Measurements from ENCODE around the gene GNAT3.

The GNAT3 gene

DNA sequence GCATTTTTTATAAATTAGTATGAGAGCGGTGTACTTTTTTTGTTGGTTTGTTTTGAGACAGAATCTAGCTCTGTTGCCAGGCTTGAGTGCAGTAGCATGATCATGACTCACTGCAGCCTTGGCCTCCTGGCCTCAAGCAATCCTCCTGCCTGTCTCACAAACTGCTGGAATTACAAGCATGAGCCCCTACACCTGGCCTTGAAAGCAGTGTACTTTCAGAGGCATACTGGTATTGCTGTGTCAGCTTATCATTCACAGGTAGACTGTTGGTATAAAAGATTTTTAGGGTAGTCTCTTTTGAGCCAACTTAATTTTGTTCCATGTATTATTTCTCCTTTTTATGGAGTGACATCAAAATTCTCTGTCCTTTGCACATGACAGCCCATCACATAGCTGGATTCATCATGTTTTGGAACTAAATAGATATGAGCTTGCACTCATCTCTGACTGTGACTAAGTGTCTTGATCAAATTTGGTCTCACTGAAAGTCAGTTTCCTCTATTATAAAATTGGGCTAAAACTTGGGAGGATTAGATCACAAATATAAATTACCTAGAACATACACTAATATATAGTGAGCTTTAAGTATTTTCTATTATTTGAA, 12.4 kb downstream of the GNAT3 start:
- peak; percentile 70 for DNase-seq (ENCODE audit: low spot score)

DNA sequence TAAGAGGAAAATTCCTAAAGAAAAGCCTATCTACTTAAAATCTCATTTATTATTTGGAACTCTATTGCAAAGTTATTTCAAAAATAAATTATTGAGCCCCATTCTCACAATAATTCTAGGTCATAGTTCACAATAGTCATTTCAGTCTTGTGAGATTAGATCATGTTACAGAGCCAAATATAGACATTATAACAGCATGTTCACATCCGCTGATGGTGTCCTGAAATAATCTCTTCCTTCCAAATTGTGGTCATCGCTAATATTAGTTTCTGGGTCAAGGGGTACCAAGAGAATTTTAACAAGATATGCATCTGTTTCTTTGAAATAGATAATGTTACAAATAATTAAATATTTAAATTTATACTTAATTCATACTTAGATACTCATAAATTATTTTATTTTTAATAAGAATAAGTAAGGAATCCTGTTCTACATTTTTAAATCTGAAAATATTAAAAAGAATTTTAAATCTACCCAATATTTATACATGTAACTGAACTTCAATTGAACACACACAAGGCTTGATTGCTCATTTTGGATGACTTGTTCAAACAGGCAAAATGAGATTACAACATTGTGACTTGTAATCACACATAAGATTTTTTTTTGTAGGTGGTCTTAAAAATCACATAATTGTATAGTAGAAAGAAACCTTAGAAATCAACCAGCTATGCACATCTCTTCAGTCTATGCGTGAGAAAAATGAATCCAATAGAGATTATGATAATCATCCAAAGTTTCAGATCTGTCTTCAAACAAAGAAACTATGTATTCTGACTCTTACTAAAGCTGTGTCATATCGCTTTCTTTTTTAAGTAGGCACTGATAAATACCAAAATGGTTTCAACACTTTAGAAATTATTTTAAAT, 13.1 kb downstream of the GNAT3 start:
- no peak for DNase-seq (ENCODE audit: low spot score)

DNA sequence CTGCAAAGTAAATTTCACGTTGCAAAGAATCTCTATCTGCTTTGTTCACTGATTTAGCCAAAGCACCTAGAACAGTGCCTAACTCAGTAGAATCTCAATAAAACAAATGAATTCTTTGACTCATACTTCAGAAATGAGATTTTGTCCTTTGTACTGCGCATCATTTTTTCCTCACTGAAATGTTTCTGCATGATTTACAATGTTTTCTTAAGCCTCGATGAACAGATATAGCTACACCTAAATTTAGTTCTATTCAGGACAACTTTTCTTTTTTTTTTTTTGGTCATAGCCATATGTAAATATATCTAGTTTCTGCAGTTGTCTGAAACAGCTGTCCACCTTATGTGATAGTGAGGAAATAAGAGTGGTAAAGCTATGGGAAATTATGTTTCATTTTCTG, 15.3 kb downstream of the GNAT3 start:
- no peak for DNase-seq (ENCODE audit: low spot score)

DNA sequence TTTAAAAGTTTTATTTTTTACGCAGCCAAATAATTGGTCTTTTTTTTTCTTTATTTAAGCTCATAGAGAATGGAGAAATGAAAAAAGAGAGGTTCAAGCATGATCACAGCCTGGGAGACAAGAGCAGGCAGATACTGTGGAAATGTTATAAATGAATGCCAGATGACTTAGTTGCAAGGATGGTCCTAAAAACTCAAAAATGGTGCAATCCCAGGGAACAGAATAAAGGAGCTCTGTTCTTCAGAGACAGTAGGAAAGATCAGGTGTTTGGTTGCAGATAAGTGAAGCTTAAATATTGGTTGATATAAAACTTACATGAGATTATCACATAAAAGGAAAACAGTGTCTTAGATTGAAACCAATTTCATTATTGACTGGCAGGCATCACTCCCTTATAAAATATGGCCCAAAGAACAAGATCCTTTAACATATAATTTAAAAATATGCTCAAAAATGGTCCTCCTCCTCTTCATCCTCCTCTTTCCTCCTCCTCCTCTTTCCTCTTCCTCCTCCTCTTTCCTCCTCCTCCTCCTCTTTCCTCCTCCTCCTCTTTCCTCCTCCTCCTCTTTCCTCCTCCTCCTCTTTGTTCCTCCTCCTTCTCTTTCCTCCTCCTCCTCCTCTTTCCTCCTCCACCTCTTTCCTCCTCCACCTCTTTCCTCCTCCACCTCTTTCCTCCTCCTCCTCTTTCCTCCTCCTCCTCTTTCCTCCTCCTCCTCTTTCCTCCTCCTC, 18.6 kb downstream of the GNAT3 start:
- no peak for DNase-seq (ENCODE audit: low spot score)

DNA sequence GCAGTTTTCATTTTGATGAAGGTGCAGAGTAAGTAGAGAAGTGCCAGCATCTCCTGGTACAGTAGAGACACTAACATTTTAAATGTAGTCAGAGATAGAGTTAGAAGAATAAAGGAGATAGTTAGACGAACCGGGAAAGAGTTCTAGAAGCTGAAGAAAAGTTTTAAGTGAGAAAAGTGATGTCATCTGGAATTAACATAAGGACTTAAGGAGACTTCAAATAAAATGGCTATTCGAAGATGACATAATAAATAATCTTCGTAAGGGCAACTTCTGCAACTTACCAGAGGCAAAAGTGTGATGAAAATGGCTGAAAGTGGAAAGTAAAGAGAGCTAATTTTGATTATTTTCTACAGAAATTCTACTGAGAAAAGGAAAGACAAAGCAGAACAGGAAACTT, 20.4 kb downstream of the GNAT3 start:
- no peak for DNase-seq (ENCODE audit: low spot score)

DNA sequence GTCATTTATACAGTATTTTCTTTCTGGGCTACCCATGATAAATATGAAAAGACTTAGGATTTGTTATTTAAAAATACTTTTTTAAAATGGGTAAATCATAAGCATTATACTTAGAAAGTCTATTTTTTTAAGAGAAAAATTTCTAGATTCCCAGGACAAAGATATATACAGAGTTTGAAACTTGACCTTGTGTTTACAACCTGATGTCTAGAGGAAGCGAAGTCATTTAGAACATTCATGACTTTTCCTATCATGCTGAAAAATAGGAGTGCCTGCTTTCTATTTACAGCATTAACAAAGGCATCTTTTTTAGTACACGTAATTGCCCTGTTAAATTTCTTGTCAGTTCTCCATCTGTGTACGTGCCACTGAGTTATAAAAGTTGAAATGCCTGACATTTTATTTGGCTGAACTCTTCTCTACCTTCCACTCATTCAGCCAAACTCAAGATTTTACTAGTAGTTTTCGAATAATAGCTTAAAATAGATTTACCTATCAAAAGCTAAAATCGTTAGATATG, 23.0 kb downstream of the GNAT3 start:
- DNase-seq (ENCODE audit: low spot score) = peak; percentile 77

DNA sequence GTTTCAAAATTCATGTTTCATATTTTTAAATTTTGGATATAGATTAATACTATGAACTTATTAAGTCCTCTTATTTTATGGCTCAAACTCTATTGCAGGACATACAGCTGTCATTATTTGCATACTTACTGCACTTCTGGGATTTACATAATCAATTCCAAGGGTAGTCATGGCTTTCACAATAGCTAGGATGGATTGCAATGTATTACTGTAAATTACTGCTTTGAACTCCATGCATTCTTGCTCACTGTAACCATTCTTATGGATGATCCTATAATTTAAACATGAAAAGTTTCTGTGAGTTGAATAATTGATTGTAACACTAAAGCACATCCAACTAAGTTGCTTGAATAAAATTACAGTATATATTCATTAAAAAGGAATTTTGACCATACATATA, 23.5 kb downstream of the GNAT3 start:
- no peak for DNase-seq (ENCODE audit: low spot score)

DNA sequence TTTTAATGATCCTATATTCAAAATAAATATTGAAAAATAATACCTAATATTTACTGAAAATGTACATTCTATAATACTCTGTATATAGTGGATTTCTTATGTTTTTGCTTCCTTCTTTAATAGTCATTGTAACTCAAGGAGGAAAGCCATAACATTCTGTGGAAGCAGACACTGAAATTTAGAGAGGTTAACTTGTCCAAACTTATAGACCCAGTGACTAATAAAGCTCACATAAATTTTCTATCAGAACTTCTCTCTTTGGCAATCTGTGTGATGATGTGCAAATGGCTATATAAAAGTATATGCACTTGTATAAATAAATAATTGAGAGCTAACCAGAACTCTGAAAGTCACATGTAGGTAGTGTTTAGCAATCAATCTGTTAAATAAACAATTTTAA, 26.1 kb downstream of the GNAT3 start:
- DNase-seq (ENCODE audit: low spot score) = no peak

DNA sequence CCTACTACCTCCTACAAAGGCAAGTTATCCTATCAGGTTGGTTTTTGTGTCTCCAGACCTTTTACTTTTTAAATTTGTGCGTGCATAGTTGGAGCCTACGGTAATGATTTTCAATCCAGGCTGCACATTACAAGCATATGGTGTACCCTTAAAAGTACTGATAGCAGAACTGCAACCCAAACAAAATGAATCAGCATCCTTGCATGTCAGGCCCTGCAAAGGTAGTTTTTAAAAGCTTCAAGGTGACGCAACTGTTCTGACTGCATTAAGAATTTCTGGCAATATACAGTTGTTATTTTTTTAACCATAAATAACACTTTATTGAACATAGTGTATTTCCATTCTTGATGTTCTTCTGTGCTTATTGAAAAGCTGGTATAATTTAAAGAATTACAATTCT, 28.9 kb downstream of the GNAT3 start:
- no peak for DNase-seq (ENCODE audit: low spot score)

DNA sequence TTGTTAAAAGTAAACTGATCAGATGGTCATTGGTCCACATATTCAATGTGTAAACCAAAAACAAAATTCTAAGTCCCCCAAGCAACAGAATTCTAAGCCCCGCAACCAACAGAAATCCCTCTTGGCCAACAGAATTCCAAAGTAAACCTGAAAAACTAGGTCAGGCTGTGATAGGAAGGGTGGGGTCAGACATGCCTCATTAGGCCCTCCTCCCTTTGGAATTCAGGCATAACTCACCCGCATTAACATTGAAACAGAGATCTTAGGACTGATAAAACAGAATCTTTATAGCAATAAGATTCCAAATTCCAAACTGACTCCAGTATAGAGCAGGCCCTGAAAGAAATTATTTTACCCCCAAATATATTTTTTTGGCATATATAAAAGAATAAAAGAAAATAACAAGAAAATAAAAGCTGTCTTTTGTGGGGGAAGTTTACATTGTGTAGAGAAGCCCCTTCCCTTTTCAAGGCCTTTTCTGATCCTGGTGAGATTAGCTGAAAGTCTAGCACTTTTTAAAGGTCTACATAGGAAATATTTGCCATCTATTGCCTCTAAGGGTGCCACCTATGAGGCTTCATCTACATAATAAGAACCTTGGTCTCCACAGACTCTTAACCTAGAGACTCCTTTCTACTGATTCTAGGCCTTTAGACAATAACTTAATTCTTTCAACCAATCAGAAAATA, 30.5 kb downstream of the GNAT3 start:
- DNase-seq (ENCODE audit: low spot score) = peak; percentile 82

DNA sequence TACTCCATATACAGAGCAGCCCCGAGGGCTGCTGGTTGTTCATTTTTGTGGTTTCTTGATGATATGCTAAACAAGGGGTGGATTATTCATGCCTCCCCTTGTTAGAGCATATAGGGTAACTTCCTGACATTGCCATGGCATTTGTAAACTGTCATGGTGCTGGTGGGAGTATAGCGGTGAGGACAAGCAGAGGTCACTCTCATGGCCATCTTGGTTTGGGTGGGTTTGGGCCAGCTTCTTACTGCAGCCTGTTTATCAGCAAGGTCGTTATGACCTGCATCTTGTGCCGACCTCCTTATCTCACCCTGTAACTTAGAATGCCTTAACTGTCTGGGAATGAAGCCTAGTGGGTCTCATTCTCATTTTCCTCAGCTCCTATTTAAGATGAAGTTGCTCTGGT, 31.3 kb downstream of the GNAT3 start:
- DNase-seq (ENCODE audit: low spot score) = no peak

DNA sequence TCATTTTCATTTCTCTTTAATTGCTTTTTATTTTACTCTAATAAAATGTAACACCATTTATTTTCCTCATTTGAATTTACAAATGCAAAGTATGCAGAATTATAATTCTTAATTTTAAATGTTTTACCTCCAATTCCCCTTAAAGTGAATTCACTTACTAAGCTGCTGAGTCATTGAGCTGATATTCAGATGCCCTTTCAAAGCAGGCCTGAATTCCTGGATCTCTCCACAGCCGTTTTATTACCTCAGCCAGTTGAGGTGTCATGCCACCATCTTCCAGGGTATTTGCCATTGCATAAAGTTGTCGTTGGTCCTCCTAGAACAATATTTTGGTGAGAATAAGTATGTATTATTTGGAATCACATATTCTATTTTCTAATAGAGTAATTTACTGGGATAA, 33.2 kb downstream of the GNAT3 start:
- peak; percentile 74 for DNase-seq (ENCODE audit: low spot score)

DNA sequence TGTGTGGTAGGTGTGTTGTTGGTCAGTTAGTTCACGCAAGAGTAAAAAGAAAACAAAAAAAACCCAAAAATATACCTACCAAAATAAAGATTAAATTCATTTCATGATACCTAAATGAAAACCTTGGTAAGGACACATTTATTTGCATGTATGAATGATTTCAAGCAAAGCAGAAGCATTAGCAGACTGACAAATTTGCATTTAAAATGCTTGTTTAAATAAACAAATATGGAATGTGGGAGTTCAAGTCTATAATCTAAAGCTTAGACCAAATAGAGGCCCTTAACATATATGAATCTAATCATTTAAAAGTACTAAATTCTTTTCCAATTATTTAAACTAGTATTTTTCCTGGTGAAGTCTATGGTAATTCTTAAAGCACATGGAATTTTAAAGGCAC, 35.8 kb downstream of the GNAT3 start:
- DNase-seq (ENCODE audit: low spot score) = no peak

DNA sequence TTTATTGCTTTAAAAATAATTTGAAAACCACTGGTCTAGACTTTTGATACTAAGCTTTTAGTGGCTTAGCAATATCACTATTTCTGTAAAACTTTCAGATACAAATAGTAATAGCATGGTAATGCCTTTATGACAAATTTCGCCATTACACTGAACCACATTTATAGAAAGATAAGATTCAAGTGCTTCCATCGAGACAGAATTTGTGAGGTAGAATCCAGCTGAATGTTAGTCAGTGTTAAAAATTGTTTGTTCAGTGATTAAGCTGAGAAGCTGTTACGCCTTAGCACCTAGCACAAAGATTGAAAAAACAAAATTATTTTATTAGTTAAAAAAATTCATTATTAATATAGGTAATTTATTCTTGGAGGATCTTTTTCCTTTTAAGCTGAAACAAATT, 36.5 kb downstream of the GNAT3 start:
- no peak for DNase-seq (ENCODE audit: low spot score)

DNA sequence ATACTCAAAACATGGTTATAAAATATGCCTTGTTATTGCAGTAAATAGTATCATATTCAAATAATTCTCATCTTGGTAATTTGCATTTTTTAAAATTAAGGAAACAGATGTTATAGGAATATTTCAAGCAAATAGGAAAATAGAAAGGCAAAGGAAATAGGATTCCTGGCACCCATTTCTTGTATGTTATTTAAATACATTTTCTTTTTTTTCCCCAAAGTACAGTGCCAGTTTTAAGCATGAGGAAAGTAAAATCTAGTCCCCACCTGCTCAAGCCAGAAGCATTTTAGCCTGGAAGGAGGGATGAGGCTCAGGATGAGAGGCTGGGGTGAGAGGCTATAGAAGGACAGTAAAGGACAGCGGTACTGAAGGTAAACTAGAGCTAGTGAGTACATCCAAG, 38.1 kb downstream of the GNAT3 start:
- no peak for DNase-seq (ENCODE audit: low spot score)

DNA sequence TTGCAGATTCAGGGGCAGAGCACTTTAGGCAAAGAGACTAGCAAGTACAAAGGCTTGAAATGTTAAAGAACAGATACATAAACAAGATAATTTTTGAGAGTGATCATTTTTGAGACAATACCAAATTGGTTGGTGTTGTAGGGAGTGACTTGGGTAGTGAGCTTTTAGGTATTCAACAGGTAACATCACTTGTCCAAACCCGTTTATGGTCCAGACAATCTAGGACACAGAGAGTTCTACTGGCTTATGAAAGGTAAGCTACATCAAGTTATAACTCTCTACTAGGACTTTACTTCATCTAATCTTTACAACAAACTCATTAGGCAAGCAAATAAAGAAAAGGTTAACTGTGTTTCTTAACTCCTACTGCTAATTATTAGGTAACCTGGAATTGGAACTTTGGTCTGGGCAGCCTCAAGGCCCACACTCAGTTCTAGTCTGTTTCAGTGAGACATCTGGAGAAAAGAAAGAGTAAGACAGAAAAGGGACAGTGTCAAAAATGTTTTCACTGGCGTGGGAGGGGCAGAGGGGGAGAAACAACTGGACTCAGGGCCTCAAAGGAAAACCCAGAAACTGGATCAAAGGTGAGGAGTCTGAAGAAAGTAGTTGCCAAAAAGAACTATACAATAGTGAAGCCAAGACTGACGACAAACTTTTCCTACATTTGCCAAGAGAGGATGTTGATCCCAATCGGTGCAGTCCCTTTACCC, 39.2 kb downstream of the GNAT3 start:
- DNase-seq (ENCODE audit: low spot score) = no peak

DNA sequence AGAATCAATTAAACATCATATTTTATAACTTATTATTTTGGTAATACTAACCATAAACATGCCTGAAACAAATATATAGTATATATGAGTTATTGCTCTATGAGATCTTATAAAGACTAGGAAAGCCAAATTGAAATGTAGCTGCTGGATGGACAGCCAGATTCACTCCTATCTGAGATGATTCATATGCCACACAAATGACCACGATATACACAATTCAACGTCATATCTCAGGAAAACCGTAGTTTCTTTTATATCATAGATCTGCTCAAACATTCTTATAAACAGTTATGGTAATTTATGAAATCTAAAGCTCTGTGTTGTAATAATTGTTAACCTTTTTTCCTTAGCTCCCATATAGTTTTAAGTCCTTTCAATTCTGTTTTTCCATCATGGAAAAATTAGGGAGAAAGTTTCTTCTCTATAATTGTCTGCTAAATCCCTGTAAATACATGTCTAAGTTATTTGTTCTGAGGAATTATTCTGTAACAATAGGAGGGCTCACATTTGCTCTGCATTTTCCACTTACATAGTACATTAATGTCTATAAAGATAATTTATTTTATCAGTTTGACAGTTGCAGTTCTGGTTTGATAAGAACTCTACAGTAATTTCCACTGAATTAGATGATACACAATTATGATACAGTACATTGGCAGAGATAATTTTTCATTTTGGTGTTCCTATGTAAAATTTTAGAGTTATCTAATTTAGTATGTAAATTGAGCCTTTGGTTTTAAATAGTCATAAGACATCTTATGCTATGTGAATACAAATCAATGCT, 42.7 kb downstream of the GNAT3 start:
- DNase-seq (ENCODE audit: low spot score) = no peak

DNA sequence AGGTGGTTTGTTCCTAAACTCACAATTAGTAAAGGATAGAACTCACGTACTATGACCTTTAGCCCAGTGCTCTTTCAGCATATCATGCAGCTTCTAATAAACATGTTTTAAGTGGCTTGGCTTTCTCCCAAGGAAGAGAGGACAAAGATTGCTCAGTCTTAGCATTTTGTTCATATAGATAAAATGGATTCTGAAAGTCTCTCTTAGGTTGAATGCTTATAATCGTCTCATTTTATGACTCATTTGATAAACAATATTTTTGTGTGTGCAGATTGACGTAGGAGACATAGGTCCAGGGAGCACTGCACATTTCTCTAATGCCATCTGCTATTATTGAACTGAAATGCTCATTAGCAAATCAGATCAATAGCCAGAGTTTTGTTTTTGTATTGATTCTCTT, 44.8 kb downstream of the GNAT3 start:
- DNase-seq (ENCODE audit: low spot score) = peak; percentile 92

DNA sequence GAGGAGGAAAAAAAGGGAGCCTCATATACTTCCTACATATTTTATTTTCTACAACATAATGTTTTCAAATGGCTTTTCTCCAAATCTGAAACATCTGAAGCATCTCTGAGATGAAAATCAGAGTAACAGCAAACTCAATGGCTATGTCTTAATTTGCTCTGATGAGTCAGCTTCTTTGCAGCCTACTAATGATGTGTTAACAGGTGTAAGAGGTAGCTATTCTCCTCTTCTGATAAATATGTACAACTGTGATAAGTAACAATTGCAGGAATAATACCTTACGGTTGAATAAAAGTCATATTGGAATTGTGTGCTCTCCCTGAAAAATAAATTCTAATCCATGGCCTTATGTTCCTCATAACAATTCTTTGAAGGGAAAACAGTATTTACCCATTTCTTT, 45.2 kb downstream of the GNAT3 start:
- DNase-seq (ENCODE audit: low spot score) = no peak

DNA sequence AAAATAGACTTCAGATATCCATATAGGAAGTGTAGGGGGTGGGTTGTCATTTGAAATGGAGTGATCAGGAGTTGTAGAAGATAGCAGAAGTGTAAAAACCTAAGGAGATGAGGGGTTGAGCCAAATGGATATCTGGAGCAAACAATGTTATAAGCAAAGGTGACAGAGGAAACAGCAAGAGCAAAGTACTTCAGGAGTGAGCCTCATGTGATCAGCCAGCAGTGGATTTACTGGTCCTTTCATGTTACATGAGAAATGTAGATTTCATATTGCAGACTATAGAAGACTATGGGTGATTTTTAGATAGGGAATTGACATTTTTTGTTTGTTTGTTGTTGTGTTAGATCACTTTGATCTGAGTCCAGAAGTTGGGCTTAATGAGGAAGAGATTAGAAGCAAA, 47.7 kb downstream of the GNAT3 start:
- no peak for DNase-seq (ENCODE audit: low spot score)
